ENCODE data around the gene RAD21L1. TPM values are rescaled to one million over a fixed set of nuclear protein-coding genes. Genes with fewer than 3 reads are reported as not detected.

RAD21L1 gene
- not detected in 2 replicates for total RNA-seq
- long read RNA-seq, result 0 reads

GRCh38 chr20:1225783-1226654 lies at the start of gene RAD21L1:
Gene RAD21L1, plus strand, starts transcription at chr20:1226044. Its CDS starts 2,410 bp downstream, at chr20:1228454.
- no peak for TF ChIP-seq CTCF (IDR thresholded peaks at IDR 0.05; ENCODE audit: unreplicated experiment)
- H3K4me3 Mint-ChIP-seq (ENCODE audit: low read depth), result peak within 1 kb of the TSS; percentile 81
- H3K4me1 Mint-ChIP-seq (ENCODE audit: low read depth), result no peaks in the 10 kb centered on the region
- peak within 1 kb of the TSS; percentile 78 for H3K27ac Mint-ChIP-seq
- H3K36me3 Mint-ChIP-seq (ENCODE audit: insufficient read depth), result no peaks in the 10 kb centered on the region
- DNase-seq (ENCODE audit: low spot score, unreplicated experiment), result peak; percentile 77
- H3K27me3 Mint-ChIP-seq, result peaks cover 42% of the 10 kb centered on the region
- no peaks in the 10 kb centered on the region for H3K9me3 Mint-ChIP-seq (ENCODE audit: low read depth)

- no peak overlapping the region for H3K4me3 Mint-ChIP-seq (ENCODE audit: low read depth)
- peak; percentile 25 for TF ChIP-seq CTCF (IDR thresholded peaks at IDR 0.05; ENCODE audit: unreplicated experiment)
- H3K9me3 Mint-ChIP-seq (ENCODE audit: low read depth), result no peaks in the 10 kb centered on the region
- H3K36me3 Mint-ChIP-seq (ENCODE audit: insufficient read depth), result no peaks in the 10 kb centered on the region
- H3K4me1 Mint-ChIP-seq (ENCODE audit: low read depth), result no peaks in the 10 kb centered on the region
- H3K27ac Mint-ChIP-seq, result peak overlapping the region; percentile 60
- no peaks in the 10 kb centered on the region for H3K27me3 Mint-ChIP-seq
- no peak for DNase-seq (ENCODE audit: low spot score, unreplicated experiment)
Measured at GRCh38 chr20:1177680-1178079, 48.2 kb upstream of the RAD21L1 start.

GRCh38 chr20:1178103-1178502 lies 47.7 kb upstream of the RAD21L1 start:
- TF ChIP-seq CTCF (IDR thresholded peaks at IDR 0.05; ENCODE audit: unreplicated experiment), result no peak
- Mint-ChIP-seq H3K27ac (no peak overlapping the region), H3K9me3 (ENCODE audit: low read depth) (no peaks in the 10 kb centered on the region), H3K27me3 (peaks cover 3% of the 10 kb centered on the region), H3K4me3 (ENCODE audit: low read depth) (no peak overlapping the region), H3K4me1 (ENCODE audit: low read depth) (no peaks in the 10 kb centered on the region), H3K36me3 (ENCODE audit: insufficient read depth) (no peaks in the 10 kb centered on the region)
- DNase-seq (ENCODE audit: low spot score, unreplicated experiment), result no peak

- no peak for TF ChIP-seq CTCF (IDR thresholded peaks at IDR 0.05; ENCODE audit: unreplicated experiment)
- Mint-ChIP-seq H3K27ac (no peak overlapping the region), H3K4me1 (ENCODE audit: low read depth) (no peaks in the 10 kb centered on the region), H3K36me3 (ENCODE audit: insufficient read depth) (no peaks in the 10 kb centered on the region), H3K9me3 (ENCODE audit: low read depth) (no peaks in the 10 kb centered on the region), H3K27me3 (peaks cover 7% of the 10 kb centered on the region), H3K4me3 (ENCODE audit: low read depth) (no peak overlapping the region)
- DNase-seq (ENCODE audit: low spot score, unreplicated experiment), result no peak
Measured at GRCh38 chr20:1178623-1179022, 47.2 kb upstream of the RAD21L1 start.

GRCh38 chr20:1180949-1181348 lies 44.9 kb upstream of the RAD21L1 start:
- Mint-ChIP-seq H3K4me1 (ENCODE audit: low read depth) (peaks cover 8% of the 10 kb centered on the region), H3K4me3 (ENCODE audit: low read depth) (no peak overlapping the region), H3K9me3 (ENCODE audit: low read depth) (no peaks in the 10 kb centered on the region), H3K36me3 (ENCODE audit: insufficient read depth) (no peaks in the 10 kb centered on the region), H3K27me3 (peaks cover 17% of the 10 kb centered on the region), H3K27ac (no peak overlapping the region)
- TF ChIP-seq CTCF (IDR thresholded peaks at IDR 0.05; ENCODE audit: unreplicated experiment), result no peak
- DNase-seq (ENCODE audit: low spot score, unreplicated experiment), result no peak
